ENCODE results near the gene KLHL12. TPM values are rescaled to one million over a fixed set of nuclear protein-coding genes. Genes with fewer than 3 reads are reported as not detected.

KLHL12 gene
- total RNA-seq, 1 donor from 2014 or later: 33.8 TPM

- Mint-ChIP-seq H3K9me3 (no peaks in the 10 kb centered on the region), H3K27ac (no peak overlapping the region), H3K4me3 (peak overlapping the region; percentile 41), H3K36me3 (peaks cover 10% of the 10 kb centered on the region), H3K4me1 (ENCODE audit: unreplicated experiment) (peaks cover 10% of the 10 kb centered on the region), H3K27me3 (no peaks in the 10 kb centered on the region)
- no peak for DNase-seq (ENCODE audit: extremely low spot score, unreplicated experiment)
- no peak for TF ChIP-seq CTCF (conservative IDR thresholded peaks at IDR 0.05)
Measured at GRCh38 chr1:202857136-202857610, 69.9 kb downstream of the KLHL12 start.

GRCh38 chr1:202856014-202856413 lies 71.0 kb downstream of the KLHL12 start:
- no peak for TF ChIP-seq CTCF (conservative IDR thresholded peaks at IDR 0.05)
- Mint-ChIP-seq H3K9me3 (no peaks in the 10 kb centered on the region), H3K27ac (no peak overlapping the region), H3K27me3 (no peaks in the 10 kb centered on the region), H3K36me3 (peaks cover 10% of the 10 kb centered on the region), H3K4me3 (no peak overlapping the region), H3K4me1 (ENCODE audit: unreplicated experiment) (peaks cover 4% of the 10 kb centered on the region)
- no peak for DNase-seq (ENCODE audit: extremely low spot score, unreplicated experiment)

- H3K36me3 Mint-ChIP-seq: peaks cover 10% of the 10 kb centered on the region
- no peak overlapping the region for H3K27ac Mint-ChIP-seq
- no peak for TF ChIP-seq CTCF (conservative IDR thresholded peaks at IDR 0.05)
- H3K27me3 Mint-ChIP-seq: no peaks in the 10 kb centered on the region
- DNase-seq (ENCODE audit: extremely low spot score, unreplicated experiment): no peak
- H3K4me1 Mint-ChIP-seq (ENCODE audit: unreplicated experiment): peaks cover 2% of the 10 kb centered on the region
- no peak overlapping the region for H3K4me3 Mint-ChIP-seq
- no peaks in the 10 kb centered on the region for H3K9me3 Mint-ChIP-seq
Measured at GRCh38 chr1:202854787-202855186, 72.2 kb downstream of the KLHL12 start.

- Mint-ChIP-seq H3K36me3 (peaks cover 10% of the 10 kb centered on the region), H3K4me1 (ENCODE audit: unreplicated experiment) (no peaks in the 10 kb centered on the region), H3K27ac (no peak overlapping the region), H3K4me3 (no peak overlapping the region), H3K9me3 (no peaks in the 10 kb centered on the region), H3K27me3 (no peaks in the 10 kb centered on the region)
- TF ChIP-seq CTCF (conservative IDR thresholded peaks at IDR 0.05): peak; percentile 74
- no peak for DNase-seq (ENCODE audit: extremely low spot score, unreplicated experiment)
Measured at GRCh38 chr1:202852163-202852904, 74.7 kb downstream of the KLHL12 start.

GRCh38 chr1:202850593-202851362 lies 76.3 kb downstream of the KLHL12 start:
- H3K27ac Mint-ChIP-seq: no peak overlapping the region
- H3K27me3 Mint-ChIP-seq: no peaks in the 10 kb centered on the region
- H3K36me3 Mint-ChIP-seq: peaks cover 7% of the 10 kb centered on the region
- no peaks in the 10 kb centered on the region for H3K9me3 Mint-ChIP-seq
- no peak for DNase-seq (ENCODE audit: extremely low spot score, unreplicated experiment)
- TF ChIP-seq CTCF (conservative IDR thresholded peaks at IDR 0.05): no peak
- H3K4me1 Mint-ChIP-seq (ENCODE audit: unreplicated experiment): no peaks in the 10 kb centered on the region
- H3K4me3 Mint-ChIP-seq: no peak overlapping the region
